Kidney capillary endothelial cell (primary cell): ENCODE measurements around the gene TRIM9.

Experiments
- DNase-seq: peaks from one replicate; pipeline ENCODE4 v3.0.0-alpha.2; 2018; ENCODE audit warnings: low spot score

The TRIM9 gene

GRCh38 chr14:51094901-51095853 is at the start of gene TRIM9:
Gene TRIM9, minus strand, starts transcription at chr14:51095105. Its CDS starts 166 bp downstream, at chr14:51094939.
- DNase-seq: peak; percentile 78

GRCh38 chr14:51140856-51141255 is 46.0 kb upstream of the TRIM9 start:
- no peak for DNase-seq

- no peak for DNase-seq
Measured at GRCh38 chr14:51140338-51140737, 45.4 kb upstream of the TRIM9 start.

- DNase-seq: no peak
Measured at GRCh38 chr14:51139121-51139681, 44.3 kb upstream of the TRIM9 start.

GRCh38 chr14:51138404-51139103 is 43.6 kb upstream of the TRIM9 start:
- DNase-seq: no peak

- no peak for DNase-seq
Measured at GRCh38 chr14:51131516-51131915, 36.6 kb upstream of the TRIM9 start.

GRCh38 chr14:51129130-51129529 is 34.2 kb upstream of the TRIM9 start:
- DNase-seq: no peak

GRCh38 chr14:51124029-51124428 is 29.1 kb upstream of the TRIM9 start:
- no peak for DNase-seq

GRCh38 chr14:51121096-51121495 is 26.2 kb upstream of the TRIM9 start:
- peak; percentile 17 for DNase-seq

- DNase-seq: no peak
Measured at GRCh38 chr14:51119411-51120051, 24.6 kb upstream of the TRIM9 start.

- DNase-seq: no peak
Measured at GRCh38 chr14:51118993-51119392, 24.1 kb upstream of the TRIM9 start.

- no peak for DNase-seq
Measured at GRCh38 chr14:51117593-51117992, 22.7 kb upstream of the TRIM9 start.

GRCh38 chr14:51116682-51117081 is 21.8 kb upstream of the TRIM9 start:
- no peak for DNase-seq

- no peak for DNase-seq
Measured at GRCh38 chr14:51109651-51110050, 14.7 kb upstream of the TRIM9 start.

GRCh38 chr14:51107801-51108200 is 12.9 kb upstream of the TRIM9 start:
- no peak for DNase-seq

GRCh38 chr14:51104467-51104866 is 9.6 kb upstream of the TRIM9 start:
- DNase-seq: no peak

GRCh38 chr14:51097287-51097686 is 2.4 kb upstream of the TRIM9 start:
- no peak for DNase-seq

- DNase-seq: no peak
Measured at GRCh38 chr14:51096870-51097269, 2.0 kb upstream of the TRIM9 start.

GRCh38 chr14:51095854-51096823 is 1.2 kb upstream of the TRIM9 start:
- peak; percentile 16 for DNase-seq

GRCh38 chr14:51094282-51094821 is 553 bp downstream of the TRIM9 start:
- DNase-seq: no peak
